PFSK-1 (cell line): ENCODE results near the gene ZBTB2.

ENCODE experiments used
- FOXP2 ChIP-seq: optimal IDR thresholded peaks from 2 replicates; pipeline ENCODE3; 2011; ENCODE audit warnings: borderline replicate concordance, control low read depth, inconsistent platforms; ENCODE audit not compliant: insufficient read depth; ENCODE audit errors: extremely low read length, extremely low read depth
- POLR2AphosphoS5 ChIP-seq: IDR thresholded peaks from 2 replicates; pipeline ENCODE4 v1.6.1; 2012; ENCODE audit warnings: low read depth, mild to moderate bottlenecking, control low read depth, low read length, moderate library complexity
- SIN3A ChIP-seq: IDR thresholded peaks from 2 replicates; pipeline ENCODE4 v1.6.1; 2012; ENCODE audit warnings: mild to moderate bottlenecking, low read length, moderate library complexity, borderline replicate concordance; ENCODE audit not compliant: insufficient read depth
- TAF1 ChIP-seq: IDR thresholded peaks from 2 replicates; pipeline ENCODE4 v1.6.1; 2012; ENCODE audit warnings: low read length, control low read depth, borderline replicate concordance; ENCODE audit not compliant: insufficient read depth
- TF ChIP-seq, protein P1 (sequence below), 2 experiments: IDR thresholded peaks; 2 replicates each; pipeline versions ENCODE4 v1.6.1 to v1.8.0; 2011 to 2012; ENCODE audit warnings: low read depth in 2 of 2, low read length in 2 of 2, control low read depth in 1 of 2, inconsistent platforms in 1 of 2, mild to moderate bottlenecking in 1 of 2, moderate library complexity in 1 of 2; ENCODE audit not compliant: insufficient read depth in 1 of 2

The ZBTB2 gene

GRCh38 chr6:151357758-151358436 lies 33.5 kb downstream of the ZBTB2 start:
- TF ChIP-seq POLR2AphosphoS5: no peak
- no peak for TF ChIP-seq SIN3A
- no peak for TF ChIP-seq FOXP2
- TF ChIP-seq, protein P1, sequence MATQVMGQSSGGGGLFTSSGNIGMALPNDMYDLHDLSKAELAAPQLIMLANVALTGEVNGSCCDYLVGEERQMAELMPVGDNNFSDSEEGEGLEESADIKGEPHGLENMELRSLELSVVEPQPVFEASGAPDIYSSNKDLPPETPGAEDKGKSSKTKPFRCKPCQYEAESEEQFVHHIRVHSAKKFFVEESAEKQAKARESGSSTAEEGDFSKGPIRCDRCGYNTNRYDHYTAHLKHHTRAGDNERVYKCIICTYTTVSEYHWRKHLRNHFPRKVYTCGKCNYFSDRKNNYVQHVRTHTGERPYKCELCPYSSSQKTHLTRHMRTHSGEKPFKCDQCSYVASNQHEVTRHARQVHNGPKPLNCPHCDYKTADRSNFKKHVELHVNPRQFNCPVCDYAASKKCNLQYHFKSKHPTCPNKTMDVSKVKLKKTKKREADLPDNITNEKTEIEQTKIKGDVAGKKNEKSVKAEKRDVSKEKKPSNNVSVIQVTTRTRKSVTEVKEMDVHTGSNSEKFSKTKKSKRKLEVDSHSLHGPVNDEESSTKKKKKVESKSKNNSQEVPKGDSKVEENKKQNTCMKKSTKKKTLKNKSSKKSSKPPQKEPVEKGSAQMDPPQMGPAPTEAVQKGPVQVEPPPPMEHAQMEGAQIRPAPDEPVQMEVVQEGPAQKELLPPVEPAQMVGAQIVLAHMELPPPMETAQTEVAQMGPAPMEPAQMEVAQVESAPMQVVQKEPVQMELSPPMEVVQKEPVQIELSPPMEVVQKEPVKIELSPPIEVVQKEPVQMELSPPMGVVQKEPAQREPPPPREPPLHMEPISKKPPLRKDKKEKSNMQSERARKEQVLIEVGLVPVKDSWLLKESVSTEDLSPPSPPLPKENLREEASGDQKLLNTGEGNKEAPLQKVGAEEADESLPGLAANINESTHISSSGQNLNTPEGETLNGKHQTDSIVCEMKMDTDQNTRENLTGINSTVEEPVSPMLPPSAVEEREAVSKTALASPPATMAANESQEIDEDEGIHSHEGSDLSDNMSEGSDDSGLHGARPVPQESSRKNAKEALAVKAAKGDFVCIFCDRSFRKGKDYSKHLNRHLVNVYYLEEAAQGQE (IDR thresholded peaks at IDR 0.05; ENCODE audit: insufficient read depth in 1 of 2, low read depth in 2 of 2, low read length in 2 of 2): no peak
- TF ChIP-seq TAF1: no peak

DNA sequence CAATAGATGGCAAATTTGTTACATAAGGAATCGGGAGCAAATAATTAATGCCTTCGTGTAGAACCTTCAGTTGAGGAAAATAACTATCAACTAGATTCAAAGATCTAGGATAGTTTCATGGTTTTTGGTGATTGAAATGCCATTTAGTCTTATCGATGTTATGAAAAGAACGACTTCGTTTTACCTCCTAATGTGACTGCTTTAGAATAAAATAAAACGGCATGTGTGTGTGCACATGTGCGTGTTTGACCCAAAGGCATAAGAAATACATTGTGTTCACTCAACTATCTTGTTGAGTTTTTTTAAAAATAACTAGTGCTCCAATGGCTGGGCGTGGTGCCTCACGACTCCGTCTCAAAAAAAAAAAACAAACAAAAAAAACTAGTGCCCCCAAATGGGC lies 37.6 kb downstream of the ZBTB2 start:
- TF ChIP-seq POLR2AphosphoS5: no peak
- TF ChIP-seq SIN3A: no peak
- TF ChIP-seq, protein P1 (IDR thresholded peaks at IDR 0.05; ENCODE audit: insufficient read depth in 1 of 2, low read depth in 2 of 2, low read length in 2 of 2): no peak
- TF ChIP-seq FOXP2: no peak
- TF ChIP-seq TAF1: no peak

GRCh38 chr6:151352410-151353396 lies 38.7 kb downstream of the ZBTB2 start:
- TF ChIP-seq SIN3A (peak; percentile 61; the same call in 1 of the 2 replicates), FOXP2 (peak; percentile 22), POLR2AphosphoS5 (no peak)
- TF ChIP-seq, protein P1 (IDR thresholded peaks at IDR 0.05; ENCODE audit: insufficient read depth in 1 of 2, low read depth in 2 of 2, low read length in 2 of 2): peak in 1 of 2 experiments; percentile 60; a peak in 1 of 4 replicates

GRCh38 chr6:151351731-151352130 lies 39.6 kb downstream of the ZBTB2 start:
- TF ChIP-seq FOXP2 (no peak), POLR2AphosphoS5 (no peak), TAF1 (no peak), SIN3A (no peak)
- TF ChIP-seq, protein P1 (IDR thresholded peaks at IDR 0.05; ENCODE audit: insufficient read depth in 1 of 2, low read depth in 2 of 2, low read length in 2 of 2): no peak
